Measurements from ENCODE around the gene OGDHL.
"Not testable (repeated sequence)": the region's sequence is repeated elsewhere in the genome, so short reads cannot be mapped to it uniquely, and the experiment has no call there.

Gene OGDHL

DNA sequence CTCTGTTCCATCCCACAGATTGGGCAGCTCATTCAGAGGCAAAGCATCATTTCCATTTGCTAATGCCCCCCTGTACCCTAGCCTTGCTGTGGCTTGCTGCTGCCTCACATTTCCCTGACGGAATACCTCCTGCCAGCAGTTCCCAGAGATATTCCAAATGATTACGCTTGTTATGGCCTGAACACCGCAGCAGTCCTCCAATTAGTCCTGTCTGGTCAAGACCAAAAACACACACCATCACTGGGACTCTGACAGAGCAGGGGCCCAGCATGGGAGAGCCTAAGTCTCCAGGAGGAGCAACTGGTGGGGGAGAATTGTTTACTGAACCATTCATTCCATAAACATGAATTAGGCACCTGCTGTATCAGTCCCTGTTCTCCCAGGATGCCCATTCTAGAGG, 6.1 kb downstream of the OGDHL start:
- no peak for DNase-seq (ENCODE audit: low read depth)

DNA sequence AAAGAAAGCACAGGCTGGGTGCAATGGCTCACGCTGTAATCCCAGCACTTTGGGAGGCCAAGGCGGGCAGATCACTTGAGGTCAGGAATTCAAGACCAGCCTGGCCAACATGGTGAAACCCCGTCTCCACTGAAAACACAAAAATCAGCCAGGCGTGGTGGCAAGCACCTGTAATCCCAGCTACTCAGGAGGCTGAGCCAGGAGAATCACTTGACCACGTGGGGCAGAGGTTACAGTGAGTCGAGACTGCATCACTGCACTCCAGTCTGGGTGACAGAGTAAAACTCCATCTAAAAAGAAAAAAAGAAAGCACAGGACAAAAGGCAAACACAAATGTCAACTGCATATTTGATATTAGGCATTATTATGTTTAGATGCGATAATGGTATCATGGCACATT, 7.2 kb downstream of the OGDHL start:
- not testable (repeated sequence) for DNase-seq (ENCODE audit: low read depth)

DNA sequence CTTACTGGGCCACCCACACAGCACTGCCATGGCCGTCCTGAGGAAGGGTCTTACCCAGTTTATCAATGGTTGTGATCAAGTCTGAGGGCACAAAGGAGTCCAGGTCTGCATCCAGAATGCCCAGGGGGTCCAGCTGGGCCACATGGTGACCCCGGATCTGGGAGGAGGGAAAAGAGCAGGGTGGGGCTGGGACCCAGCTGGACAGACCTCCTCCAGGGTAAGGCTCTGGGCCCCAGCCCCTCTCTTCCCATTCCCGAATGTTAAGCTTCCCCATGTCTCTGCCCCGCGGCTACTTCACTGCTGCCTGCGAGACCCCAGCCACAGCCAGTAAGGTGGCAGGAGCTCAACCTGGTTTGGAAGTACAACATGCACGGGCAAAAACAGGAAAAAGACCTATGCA, 9.5 kb downstream of the OGDHL start:
- DNase-seq (ENCODE audit: low read depth): no peak

DNA sequence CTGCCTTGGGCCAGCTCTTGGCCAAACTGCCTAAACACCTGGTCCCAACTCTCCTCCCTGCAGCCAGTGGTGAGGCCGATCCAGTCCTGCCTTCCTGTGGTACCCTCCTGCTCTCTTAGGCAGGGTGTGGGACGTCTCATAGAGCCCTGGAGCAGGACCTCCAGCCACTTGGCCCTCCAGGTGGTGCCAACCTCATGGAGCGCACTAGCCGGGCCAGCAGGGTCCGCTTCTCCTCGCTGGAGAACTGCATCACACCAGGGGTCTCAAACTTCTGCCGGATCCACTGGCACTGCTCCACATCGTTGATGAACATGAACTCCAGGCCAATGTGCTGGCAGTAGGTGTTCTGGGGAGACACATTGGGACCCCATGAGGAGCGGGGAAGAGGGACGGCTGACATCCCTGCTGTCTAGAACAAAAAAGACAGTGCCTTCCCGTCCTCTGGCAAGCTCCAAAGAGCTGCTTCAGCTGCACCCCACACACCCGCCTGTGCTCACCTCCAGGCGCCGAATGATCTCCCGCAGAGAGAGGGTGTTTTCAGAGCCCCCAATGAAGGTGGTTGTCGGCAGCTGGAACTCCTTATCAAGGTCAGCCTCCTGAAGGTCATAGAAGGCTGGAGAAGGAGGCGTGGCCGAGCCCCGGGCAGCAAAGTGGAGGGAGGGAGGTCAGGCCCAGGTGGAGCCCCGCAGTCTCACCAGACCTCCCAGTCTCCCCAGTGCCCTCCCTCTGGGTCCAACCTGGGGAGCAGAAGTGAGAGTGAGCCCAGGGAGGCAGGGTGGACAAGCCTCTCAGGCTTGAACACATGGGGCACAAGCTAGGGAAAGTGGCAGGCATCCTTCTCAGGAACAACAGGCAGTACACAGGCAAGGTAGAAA, 10.2 kb downstream of the OGDHL start:
- no peak for DNase-seq (ENCODE audit: low read depth)

DNA sequence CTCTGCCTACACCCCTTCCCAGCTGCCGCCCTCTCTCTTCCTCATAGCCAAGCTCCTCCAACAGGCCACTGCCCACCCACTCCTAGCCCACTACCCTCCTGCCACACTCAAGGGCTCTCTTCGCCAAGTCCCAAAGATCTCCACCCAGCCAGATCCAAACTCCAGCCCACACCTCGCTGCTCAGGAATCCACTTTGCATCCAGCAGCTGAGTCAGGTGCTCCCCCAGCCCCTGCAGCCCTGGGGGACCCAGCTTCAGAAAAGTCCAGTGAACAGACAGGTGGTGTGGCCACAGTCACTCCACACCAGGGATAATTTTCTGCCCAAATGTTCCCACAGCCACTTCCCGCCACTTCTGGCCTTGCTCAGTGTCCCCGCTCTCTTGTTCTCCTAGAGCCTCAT, 10.9 kb downstream of the OGDHL start:
- DNase-seq (ENCODE audit: low read depth): no peak

DNA sequence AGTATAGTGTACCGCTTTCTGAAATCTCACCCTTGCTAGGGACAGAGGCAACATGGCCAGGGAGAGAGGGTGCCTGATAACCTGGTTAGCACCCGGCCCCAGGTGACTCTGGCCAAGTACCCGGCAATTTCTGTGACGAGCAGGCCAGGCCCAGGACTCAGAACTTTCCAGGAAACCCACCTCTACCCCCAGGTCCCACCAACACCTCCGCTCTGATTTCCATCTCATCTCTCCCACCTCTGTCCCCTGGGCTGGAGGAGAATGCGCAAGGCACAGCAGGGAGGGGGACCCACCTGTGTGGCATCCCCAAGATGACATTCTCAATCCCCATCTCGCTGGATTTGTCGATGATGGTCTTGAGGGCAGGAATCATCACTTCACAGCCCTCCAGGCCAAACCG, 11.6 kb downstream of the OGDHL start:
- no peak for DNase-seq (ENCODE audit: low read depth)

DNA sequence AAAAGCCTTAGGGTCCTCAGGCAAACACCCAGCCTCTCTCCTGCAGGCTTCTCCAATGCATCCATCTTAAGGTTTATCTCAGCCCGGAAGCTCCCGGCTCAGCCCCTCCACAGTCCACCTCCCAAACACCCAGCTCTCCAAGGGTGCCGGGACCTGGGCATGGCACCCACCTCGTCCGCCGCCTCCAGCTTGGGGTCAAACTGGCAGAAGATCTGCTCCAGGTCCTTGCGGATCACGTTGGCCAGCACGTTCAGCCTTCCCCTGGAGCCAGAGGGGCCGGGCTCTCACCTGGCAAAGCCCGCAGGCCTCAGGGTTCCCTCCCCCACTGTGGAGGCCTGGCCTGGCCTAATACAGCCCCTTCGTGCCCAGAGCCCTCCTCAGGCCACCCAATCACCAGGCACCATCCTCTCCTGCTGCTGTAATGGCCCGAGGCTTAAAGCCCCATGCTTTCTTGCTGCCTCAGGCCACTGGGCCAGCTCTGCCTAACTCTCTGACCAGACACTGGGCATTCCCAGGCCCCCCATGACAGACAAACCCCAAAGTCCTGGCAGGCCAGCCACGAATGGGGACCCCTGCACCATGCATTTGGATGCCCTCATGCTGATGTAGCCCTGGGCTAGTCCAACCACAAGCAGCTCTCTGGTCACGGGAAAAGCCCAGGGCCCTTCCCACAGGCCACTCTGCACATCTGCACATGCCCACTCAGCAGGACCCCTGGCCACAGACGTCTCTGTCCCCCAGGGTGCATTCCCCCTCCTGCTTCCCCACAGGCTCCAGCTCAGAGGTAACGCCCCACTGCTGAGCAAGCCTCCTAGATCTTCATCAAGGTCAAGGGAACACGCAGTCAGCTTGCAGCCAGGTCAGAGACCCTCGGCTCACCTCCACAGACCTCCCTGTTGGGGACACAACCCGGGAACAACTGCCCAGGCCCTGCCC, 12.3 kb downstream of the OGDHL start:
- no peak for DNase-seq (ENCODE audit: low read depth)

DNA sequence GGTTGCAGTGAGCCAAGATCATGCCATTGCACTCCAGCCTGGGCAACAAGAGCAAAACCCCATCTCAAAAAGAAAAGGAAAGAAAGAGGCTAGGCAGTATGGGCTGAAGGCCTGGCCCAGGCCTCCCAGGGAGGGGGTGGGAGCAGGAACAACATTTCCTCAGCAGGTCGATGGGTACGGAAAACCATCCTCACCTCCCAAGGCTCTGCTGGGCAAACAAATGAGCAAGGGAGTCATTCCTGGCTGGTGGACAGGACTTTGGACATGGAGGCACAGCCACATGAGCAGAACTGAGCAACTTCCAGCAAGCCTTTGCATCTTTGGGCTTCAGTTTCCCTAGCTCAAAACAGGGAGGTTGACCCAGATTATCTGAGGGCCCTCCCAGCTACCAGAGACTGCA, 13.0 kb downstream of the OGDHL start:
- DNase-seq (ENCODE audit: low read depth): no peak

DNA sequence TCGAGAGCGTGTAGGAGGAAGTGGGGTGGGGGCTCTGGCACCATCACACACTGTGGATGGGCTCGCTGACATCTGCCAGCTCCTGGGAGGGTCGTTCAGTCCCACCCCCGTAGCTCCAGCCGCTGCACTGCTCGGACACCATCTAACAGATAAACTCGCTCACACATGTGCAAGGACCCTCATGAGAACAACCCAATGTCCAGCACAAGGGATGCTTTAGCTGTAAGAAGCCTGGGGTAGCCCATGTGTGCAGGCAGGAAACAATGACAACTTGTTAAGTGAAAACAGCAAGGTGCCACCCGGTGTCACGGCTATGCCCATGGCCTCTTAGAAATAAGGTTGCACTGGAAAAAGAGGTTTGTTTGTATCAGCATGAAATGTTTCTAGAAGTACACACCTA, 14.1 kb downstream of the OGDHL start:
- DNase-seq (ENCODE audit: low read depth): no peak

DNA sequence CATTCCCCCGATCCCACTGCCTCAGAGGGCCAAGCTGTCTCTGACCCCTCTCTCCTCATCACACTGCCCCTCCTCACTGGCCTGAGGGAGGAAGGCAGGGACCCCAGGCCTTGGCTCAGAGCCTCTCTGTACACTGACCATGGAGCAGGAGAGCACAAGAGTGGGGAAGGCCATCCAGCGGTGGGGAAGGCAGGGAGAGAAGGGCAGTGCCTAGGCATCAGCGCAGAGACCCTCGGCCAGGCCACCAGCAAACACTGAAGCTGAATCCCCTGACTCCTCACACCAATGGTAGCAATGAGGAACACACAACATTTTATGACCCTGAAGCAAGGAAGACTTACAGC, 14.8 kb downstream of the OGDHL start:
- no peak for DNase-seq (ENCODE audit: low read depth)

DNA sequence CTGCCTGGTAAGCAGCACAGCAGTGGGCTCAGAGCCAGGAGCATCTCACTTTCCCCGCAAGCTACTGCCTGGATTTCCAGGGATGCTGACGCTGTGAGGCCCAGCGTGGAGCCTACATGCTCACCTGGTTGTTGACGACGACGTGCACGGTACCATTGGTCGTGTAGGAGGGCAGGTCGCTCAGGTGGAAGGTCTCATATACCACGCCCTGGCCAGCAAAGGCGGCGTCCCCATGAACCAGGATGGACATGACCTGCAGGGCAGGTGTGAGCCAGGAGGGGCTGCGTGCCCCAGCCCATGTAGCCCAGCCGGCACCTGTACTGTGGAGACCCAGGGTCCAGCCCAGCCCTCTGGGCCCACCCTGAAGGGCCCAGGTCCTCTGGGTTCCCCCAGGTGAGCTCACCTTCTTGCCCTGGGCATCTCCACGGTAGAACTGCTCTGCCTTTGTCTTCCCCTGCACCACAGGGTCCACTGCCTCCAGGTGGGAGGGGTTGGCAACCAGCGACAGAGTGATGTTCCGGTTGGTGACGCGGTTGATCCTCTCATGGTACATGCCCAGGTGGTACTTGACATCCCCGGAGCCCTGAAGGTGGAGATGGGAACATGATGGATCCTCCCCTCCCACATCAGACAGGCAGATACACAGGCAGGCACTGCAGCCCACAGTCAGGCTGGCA, 15.4 kb downstream of the OGDHL start:
- DNase-seq (ENCODE audit: low read depth): no peak

DNA sequence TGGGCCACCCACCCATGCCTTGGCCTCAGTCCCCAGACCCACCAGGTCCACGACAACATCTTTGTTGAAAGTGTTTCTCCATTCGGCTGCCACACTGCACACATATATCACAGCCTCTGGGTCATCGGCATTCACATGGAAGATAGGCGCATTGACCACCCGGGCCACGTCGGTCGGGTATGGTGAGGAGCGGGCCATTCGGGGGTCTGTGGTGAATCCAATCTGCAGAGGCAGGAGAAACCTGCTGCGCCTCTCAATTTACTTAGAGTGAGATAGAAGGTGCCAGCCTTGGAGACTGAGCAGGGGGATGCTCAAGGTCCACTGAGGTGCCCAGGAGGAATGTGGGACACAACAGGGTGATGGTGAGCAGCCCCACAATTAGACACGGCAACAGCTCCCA, 16.4 kb downstream of the OGDHL start:
- DNase-seq (ENCODE audit: low read depth): no peak

DNA sequence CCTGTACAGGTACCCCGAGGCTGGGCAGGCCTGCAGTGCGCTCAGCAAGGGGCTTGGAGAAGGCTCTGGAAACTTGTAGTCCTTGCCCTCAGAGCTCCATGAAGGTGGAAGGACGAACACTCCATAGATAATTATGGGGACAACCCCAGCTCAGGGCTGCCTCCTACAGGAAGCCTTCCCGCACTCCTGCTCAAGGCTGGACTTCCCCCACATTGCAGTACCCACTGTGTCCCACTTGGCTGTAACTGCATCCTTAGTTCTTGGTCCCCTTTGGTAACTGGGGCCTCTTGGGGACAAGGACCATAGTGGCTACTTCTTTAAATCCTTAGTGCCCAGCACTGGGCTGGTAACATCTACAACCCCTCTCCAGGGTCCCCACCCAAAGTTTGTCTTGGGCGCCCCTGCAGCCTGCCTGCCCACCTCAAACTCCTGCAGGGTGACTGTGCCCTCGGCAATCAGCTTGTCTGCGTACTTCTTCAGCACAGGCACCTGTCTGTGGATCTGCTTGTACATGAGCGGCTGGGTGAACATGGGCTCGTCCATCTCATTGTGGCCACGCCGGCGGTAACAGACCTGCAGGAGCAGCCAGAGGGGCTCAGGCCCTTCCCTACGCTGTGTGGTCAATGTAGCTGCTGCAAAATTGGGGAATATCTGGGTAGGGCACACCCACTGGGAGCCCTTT, 17.1 kb downstream of the OGDHL start:
- no peak for DNase-seq (ENCODE audit: low read depth)

DNA sequence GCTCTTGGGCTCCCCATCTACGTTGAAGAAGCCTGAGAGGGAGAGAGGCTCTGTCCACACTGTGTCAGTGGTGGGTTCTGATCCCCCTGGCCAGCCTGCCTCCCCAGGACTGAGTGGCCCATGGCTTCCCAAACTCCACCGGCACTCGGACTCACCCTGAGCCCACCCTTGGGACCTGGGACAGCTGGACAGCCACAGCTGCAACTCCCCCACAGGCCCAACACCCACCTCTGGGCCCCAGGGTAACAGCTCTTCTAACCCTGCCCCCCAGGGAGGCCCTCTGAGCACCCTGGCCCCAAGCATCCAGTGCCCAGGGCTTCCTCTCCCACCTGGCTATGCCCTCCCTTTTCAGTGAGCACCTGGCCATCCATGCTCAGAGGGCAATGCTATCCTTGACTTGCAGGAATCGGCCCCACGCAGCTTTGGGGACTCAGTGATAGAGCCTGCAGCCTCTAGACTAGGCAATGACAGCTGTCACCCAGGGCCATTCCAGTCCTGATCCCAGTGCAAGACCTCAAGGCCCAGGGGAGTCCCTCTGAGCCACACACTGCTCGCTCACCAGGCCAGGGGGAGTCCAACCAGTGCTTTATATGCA, 17.9 kb downstream of the OGDHL start:
- no peak for DNase-seq (ENCODE audit: low read depth)

DNA sequence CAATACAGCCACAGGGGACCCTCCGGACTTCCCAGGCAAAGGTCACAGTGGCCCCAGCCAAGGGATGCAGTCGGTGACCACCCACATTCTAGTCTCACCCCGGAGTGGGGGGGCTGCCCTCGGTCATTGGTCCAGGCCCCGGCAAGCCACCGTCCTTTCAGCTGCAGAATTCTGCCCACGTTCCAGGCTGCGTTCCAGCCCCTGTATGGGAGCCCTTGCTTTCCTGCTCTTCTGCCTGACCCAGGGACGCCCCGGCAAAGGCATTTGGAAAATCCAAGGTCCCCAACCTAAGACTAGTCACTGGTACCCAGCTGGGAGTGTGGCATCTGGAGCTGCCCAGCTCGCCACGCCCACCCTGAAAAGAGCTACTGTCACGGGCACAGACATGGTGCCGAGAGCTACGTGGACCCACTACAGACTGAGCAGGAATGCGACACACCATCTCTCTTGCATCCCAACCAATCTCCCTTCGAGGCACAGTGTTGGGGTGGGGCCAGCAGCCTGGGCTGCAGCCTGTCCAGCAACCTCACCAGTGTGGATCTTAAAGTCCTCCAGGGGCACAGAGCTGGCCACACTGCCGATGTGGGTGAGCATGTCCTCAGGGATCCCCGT, 18.6 kb downstream of the OGDHL start:
- DNase-seq (ENCODE audit: low read depth): no peak

DNA sequence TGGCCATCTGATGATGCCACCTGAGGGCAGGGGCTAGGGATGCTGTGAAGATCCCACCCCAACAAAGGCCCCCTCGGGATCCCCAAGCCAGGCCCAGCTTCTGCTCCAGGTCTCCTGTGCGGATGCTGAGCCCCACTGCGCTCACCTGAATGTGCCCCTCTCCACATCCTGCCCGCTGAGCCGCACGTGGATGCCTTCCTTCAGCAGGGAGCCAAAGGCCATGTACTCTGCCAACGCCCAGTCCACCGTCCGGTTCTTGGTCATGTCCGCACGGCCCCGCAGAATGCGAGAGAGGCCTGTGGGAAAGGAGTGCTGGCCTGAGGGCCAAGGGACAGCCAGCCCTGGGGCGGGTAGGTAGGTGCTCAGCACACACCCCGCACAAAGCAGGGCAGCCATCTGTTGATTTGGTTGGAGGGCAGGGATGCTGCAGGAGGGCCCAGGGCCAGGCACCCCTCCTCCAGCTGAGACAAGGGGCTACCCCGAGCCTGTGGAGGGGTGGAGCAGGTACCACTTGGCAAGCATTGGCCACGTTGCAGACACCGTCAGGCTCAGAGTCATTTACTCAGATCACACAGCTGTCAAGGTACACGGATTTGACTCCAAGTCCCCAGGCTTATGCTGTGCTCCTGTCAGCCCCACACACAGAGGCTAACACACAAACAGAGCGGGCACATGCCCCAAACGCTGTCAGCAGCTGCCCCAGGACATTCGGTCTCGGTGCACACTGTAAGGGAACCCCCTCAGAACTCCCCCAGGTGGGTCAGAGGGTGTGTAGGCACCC, 19.2 kb downstream of the OGDHL start:
- DNase-seq (ENCODE audit: low read depth): no peak

DNA sequence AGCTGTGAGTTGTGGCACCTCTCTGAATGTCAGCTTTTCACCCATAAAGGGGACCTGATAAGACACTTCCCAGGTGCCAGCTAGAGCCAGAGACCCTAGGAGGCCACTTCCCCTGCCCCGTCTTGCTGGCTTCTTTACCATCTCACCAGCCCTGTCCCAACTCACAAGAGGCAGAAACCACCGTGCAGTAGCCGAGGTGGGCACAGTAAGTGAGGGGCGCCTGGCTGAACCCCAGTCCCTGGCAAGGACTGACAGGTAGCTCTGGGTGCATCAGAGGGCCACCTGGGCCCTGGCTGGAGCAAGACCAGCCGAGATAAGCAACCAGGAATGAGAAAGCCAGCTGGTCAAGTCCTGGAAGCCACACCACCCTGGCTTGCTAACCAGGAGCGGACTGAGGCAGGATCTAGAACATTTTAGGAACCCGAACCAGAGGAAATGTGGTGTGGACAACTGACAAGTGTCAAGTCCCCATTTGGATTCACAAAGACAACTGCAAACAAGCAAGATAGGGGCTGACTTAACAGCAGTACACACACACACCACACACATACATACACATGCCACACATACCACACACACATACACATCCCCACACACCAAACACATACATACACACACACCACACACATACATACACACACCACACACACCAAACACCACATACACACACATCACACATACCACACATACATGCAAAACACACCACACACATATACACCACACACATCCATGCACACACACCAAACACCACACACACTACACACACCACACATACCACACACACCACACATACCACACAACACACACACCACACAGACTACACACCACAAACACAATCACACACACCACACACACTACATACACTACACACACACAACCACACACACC, 20.8 kb downstream of the OGDHL start:
- DNase-seq (ENCODE audit: low read depth): no peak

DNA sequence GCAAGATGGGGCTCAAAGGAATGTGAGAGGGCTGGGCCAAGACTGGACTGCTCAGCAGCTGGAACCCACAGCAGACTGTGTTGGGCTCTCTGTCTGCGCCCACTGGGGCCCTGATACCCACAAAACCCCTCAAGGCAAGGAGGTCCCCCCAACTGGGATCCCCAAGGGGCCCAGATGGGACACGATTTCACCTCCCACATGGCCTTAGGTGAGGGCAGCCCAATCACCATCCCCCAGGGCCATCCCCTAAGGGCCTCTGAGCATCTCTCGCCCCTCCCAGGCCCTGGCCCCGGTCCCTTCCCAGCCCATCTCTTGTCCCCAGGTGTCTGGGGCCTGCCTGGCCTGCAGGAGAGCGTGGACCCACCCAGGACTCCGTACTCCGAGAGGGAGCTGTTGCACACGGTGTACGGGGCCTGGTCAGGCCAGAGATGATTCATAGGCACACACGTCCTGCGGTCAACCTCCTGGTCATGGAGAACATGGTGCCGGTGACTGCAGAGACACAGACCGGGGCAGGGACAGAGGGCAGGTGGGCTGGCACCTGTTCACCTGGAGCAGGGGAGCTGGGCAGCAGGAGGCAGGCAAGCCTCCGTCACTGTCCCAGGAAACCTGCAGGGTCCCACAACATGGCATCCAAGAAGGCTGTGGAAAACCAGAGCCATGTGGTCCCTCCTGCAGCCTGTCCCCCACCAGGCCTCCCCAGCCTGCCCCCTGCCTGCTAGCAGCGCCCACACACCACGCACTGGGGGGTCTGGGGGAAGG, 21.6 kb downstream of the OGDHL start:
- no peak for DNase-seq (ENCODE audit: low read depth)

DNA sequence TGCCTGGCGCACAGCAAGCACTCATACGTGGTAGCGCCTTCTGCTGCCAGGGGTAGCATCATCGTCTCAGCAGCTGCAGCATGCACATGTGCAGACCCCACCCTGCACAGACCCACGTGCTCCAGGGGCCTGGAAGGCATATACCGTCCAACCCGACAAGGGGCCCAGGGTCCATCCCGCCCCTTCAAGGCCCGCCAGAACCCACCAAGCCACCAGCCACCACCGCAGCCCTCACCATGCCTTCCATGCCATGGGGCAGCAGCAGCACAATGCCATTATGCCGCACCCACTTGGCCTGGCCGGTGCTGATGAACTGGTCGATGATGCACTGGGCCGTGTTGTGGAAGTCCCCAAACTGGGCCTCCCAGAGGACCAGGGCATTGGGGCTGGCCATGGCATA, 22.7 kb downstream of the OGDHL start:
- DNase-seq (ENCODE audit: low read depth): no peak
